NCI-H2196 treated with DMSO at 0.1 percent for 48 hours (cell line): ENCODE results near the gene CTNNAL1.
"Not testable (repeated sequence)": the region's sequence is repeated elsewhere in the genome, so short reads cannot be mapped to it uniquely, and the experiment has no call there.

Experiments
- DNase-seq: peaks from one replicate; lab custom pipeline; 2025; ENCODE audit not compliant: unreplicated experiment; lab: John Stamatoyannopoulos, UW

Gene CTNNAL1

GRCh38 chr9:108996643-108997042 lies 16.7 kb downstream of the CTNNAL1 start:
- no peak for DNase-seq

- DNase-seq = no peak
Observed at GRCh38 chr9:108994695-108995094, 18.6 kb downstream of the CTNNAL1 start.

GRCh38 chr9:108991479-108991878 lies 21.8 kb downstream of the CTNNAL1 start:
- DNase-seq = no peak

DNA sequence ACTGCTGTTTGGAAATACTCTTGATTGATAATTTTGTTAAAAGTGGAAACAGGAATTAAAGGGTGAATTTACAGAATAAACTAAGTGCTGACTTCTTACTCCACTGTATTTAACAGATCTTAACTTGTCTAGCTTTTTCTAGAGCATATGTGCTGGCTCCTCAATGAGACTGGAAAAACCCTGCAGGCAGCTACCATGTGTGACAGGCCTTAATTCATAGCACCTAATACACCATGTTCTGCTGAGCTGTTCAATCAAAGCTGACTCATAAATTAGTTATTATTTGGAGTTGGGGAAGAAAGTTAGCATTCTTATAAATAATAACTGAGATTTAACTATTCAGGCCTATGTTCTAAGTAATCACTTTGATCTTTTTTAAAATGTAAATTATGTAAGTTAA lies 29.4 kb downstream of the CTNNAL1 start:
- DNase-seq = no peak

- no peak for DNase-seq
Observed at GRCh38 chr9:108980893-108981292, 32.4 kb downstream of the CTNNAL1 start.

DNA sequence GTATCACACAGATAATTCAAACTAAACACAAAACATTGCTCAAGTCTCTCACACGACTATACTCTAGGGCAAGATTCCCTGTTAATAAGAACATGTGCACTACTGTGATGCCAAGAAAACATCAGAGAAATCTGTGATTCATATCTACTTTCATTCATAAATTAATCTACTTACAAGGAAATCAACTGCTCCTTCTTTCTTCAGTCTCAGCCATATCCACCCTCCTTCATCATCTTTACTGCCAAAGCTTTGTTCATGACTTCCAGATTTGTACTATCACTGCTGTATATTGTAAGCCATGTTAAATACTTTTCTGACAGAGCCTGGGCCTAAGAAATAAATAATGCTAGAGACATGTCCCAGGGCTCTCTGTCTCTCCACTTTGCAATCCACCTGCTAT lies 35.1 kb downstream of the CTNNAL1 start:
- no peak for DNase-seq

DNA sequence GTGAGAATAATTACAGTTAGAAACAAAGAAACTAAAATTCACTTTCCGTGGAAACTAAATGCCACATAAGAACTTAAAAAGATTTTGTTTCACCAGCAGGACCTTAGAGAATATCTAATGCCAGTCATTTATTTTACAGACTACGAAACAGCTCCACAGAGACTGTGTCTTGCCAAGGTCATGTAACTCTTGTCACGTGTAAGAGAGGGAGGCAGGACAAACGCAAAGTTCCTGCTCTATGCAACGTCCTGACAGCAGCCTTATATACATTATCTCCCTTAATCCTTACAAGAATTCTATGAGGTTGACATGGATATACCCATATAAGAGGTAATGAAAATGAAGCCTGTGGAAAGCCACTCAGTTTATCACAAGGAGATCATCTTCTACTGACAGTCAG lies 39.4 kb downstream of the CTNNAL1 start:
- DNase-seq = no peak

DNA sequence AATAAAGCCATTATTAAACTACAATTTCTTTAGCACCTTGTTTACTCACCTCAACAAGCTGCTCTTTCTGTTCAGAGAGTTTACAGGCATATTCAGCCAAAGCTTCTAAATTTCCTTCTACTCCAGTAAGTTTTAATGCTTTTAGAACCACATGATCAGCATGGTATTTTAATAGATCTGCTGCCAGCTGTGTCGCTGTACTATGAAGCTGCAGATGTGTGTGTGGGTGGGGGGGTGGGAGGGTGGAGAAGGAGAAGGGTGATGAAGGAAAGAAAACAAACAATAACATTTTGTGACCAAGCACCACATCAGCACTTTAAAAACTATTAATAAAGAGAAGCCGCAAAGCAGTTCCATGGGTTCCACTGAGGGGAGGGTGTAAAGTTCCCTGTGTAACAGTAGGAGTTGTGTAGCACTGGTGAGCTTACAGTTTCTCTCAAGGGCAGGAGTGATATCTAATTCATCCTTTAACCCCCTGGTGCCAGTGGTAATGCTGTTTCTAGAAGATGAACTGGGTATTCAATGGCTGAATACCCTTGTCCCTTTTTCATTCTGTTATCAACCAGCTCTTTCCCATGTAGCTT lies 40.6 kb downstream of the CTNNAL1 start:
- DNase-seq = no peak

DNA sequence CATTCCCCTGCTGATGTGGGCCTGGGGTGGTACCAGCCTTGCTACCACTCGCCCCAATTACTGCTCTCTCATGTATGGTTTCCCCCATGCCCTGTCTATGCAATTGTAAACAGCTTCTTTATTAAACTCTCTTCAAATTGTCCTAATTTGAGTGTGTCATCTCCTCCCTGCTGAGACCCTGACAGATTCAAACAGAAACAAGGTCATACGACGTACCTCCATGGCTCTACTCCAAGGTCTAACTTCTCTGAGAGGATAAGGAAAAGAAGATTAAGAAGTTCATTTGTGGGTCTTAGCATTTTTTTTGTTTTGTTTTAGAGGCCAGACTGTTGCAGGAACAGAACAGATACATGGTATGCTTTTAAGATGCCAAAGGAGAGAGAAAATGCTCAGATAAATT lies 41.1 kb downstream of the CTNNAL1 start:
- DNase-seq = no peak

- not testable (repeated sequence) for DNase-seq
Observed at GRCh38 chr9:108971392-108971791, 41.9 kb downstream of the CTNNAL1 start.

DNA sequence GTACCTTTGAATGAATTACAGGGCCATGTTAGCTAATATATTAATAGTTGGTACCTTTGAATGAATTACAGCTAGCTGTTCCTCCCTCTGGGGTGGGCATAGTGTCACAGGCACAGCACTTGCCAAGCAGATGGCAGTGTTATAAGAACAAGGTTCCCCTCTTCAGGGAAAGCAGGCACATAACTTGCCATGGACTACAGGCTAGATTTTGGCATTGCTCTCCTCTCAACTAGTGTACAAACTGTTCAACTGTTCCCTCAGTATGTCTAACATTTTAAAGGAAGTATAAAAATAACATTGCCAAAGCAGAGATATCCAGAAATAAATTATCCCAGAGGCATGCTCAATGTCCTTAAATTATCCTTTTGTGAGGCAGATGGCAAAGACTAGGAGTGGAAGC lies 45.4 kb downstream of the CTNNAL1 start:
- DNase-seq = no peak

- no peak for DNase-seq
Observed at GRCh38 chr9:108963459-108964143, 49.7 kb downstream of the CTNNAL1 start.

- DNase-seq = no peak
Observed at GRCh38 chr9:108961151-108961550, 52.1 kb downstream of the CTNNAL1 start.

GRCh38 chr9:108960331-108960730 lies 53.0 kb downstream of the CTNNAL1 start:
- DNase-seq = no peak

GRCh38 chr9:108956631-108957026 lies 56.7 kb downstream of the CTNNAL1 start:
- no peak for DNase-seq

- no peak for DNase-seq
Observed at GRCh38 chr9:108956022-108956630, 57.2 kb downstream of the CTNNAL1 start.

GRCh38 chr9:108953983-108954574 lies 59.2 kb downstream of the CTNNAL1 start:
- DNase-seq = peak; percentile 22

DNA sequence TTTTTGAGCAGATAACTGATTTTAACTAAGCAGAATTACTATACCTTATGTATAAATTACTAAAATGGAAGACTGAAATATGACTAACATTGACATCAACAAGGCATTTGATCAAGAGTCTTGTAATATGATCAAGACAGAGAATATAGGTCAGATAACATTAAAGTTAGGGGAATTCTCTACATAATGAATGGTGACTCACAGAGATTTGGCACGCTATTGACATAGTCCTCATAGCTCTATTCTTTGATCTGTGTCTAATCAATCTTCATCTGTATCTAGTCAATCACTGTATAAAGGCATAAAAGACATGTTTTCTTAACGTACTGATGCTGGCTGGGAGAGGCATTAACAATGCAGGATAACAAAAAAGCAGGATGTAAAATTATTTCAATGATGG lies 61.7 kb downstream of the CTNNAL1 start:
- DNase-seq = no peak

GRCh38 chr9:108950168-108950567 lies 63.1 kb downstream of the CTNNAL1 start:
- DNase-seq = no peak

DNA sequence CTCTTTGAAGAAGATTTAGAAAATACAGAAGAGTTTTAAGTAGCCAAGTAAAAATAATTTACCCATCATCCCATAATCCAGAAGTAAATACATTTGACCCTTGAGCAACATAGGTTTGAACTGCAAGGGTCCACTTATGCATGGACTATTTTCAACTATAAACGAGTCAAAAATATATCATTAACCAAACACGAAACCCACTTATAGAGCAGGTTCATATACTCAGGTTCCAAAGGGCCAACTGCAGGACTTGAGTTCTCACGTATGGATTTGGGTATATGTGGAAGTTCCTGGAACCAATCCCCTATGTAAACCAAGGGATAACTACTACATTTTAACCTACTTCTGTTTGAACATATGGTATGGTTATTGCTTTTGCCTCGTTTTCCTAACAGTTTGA lies 73.3 kb downstream of the CTNNAL1 start:
- DNase-seq = no peak

GRCh38 chr9:108937561-108938305 lies 75.6 kb downstream of the CTNNAL1 start:
- DNase-seq = no peak
